Heart left ventricle (tissue), 16 donors: ENCODE data around the gene KIRREL1. TPM values are rescaled to one million over a fixed set of nuclear protein-coding genes. Genes with fewer than 3 reads are reported as not detected.
A peak's percentile ranks its signal among the peaks of the same experiment; 100 is the strongest.

Experiments used
- ATAC-seq, 4 donors: fragments of 200-7000 bp; cut with Tn5 transposase; one replicate each; pipeline ENCODE4 v1.9.1; 2020 to 2022; ENCODE audit warnings: moderate library complexity in 4 of 4, mild to moderate bottlenecking in 3 of 4, moderate number of reproducible peaks in 1 of 4
- DNase-seq, 5 donors: peaks; one replicate each; pipeline ENCODE4 v3.0.0-alpha.2; 2020
- H3K27ac ChIP-seq, 12 donors: fragments of 200-600 bp; sonication (generic) in 4 of 12; one replicate each; pipeline versions ENCODE4 v1.5.0 to v1.8.0; 2016 to 2022; ENCODE audit warnings: mild to moderate bottlenecking in 2 of 12
- H3K27me3 ChIP-seq, 9 donors: fragments of 200-600 bp; sonication (generic) in 2 of 9; one replicate each; pipeline versions ENCODE4 v1.5.1 to v1.8.0; 2016 to 2022; ENCODE audit warnings: mild to moderate bottlenecking in 3 of 9
- H3K36me3 ChIP-seq, 9 donors: fragments of 200-600 bp; sonication (generic) in 2 of 9; one replicate each; pipeline versions ENCODE4 v1.5.0 to v1.8.0; 2018 to 2022; ENCODE audit warnings: mild to moderate bottlenecking in 2 of 9
- H3K4me1 ChIP-seq, 12 donors: fragments of 200-600 bp; sonication (generic) in 4 of 12; one replicate each; pipeline versions ENCODE4 v1.5.0 to v1.8.0; 2016 to 2022; ENCODE audit warnings: mild to moderate bottlenecking in 3 of 12
- H3K4me3 ChIP-seq, 12 donors: fragments of 200-600 bp; sonication (generic) in 4 of 12; one replicate each; pipeline versions ENCODE4 v1.5.0 to v1.8.0; 2017 to 2022; ENCODE audit warnings: mild to moderate bottlenecking in 9 of 12, moderate library complexity in 4 of 12
- H3K9me3 ChIP-seq, 12 donors: fragments of 200-600 bp; sonication (generic) in 4 of 12; one replicate each; pipeline versions ENCODE4 v1.5.0 to v1.8.0; 2016 to 2022; ENCODE audit warnings: mild to moderate bottlenecking in 1 of 12
- POLR2A ChIP-seq, 2 donors: fragments of 450-650 bp; IDR thresholded peaks; one replicate each; pipeline ENCODE4 v1.6.1; 2017; ENCODE audit warnings: antibody characterized with exemption in 2 of 2, mild to moderate bottlenecking in 2 of 2, moderate library complexity in 2 of 2
- WGBS, 4 donors: extraction: QIAGEN DNeasy Blood & Tissue Kit in 2 of 4; methylation state at CpG; one replicate each; pipeline versions ENCODE4 v1.1.5 to v1.1.7; 2013 to 2018; 5-methylcytosine and 5-hydroxymethylcytosine counted together
- intact Hi-C, 10 donors: fragments of 100-400 bp; cut with DNase I; formaldehyde crosslinking; loops; one replicate each; pipeline versions ENCODE4 v1.11.1 to v1.14.2; 2022
- polyA plus RNA-seq, 2 donors: library from polyadenylated mRNA; stranded (reverse); fragments of 200-250 nt; gene quantifications; one replicate each; pipeline ENCODE4 v1.2.3, GENCODE V29; 2013
- total RNA-seq, 9 donors: library from RNA; depleted of rRNA in 2 of 9; stranded (reverse); fragments of >200 nt in 2 of 9; fragmentation: NEBNext Ultra II Directional in 3 of 9; extraction: Animal tissue kit (Norgen Biotek cat#: 25700) in 3 of 9; gene quantifications; one replicate each; pipeline versions ENCODE4 v1.1.0 to v1.2.4, GENCODE V29; 2016 to 2023
- TF ChIP-seq, protein P1 (sequence below), 12 donors: fragments of 200-600 bp; sonication (generic) in 4 of 12; IDR thresholded peaks; one replicate each; pipeline versions ENCODE4 v1.5.0 to v1.8.0; 2018 to 2022; ENCODE audit warnings: antibody characterized with exemption in 12 of 12, mild to moderate bottlenecking in 5 of 12
- donor health status: ischemic (EF 13 %, LVEDD 7.1; RV severe dilation, severe dysfunction).
- donor health status: healthy with polysubstance abuse.
- donor health status: DM: no; HTN: yes; CAD: no.
- donor health status: DM: no; HTN: no; CAD: no.
- donor health status: ischemic (EF 25% LVEDD 6.9; RV normal size, moderate dysfunction).
- donor health status: ischemic (EF 25% LVEDD 5.7; RV mildly dilated, moderate dysfunction).
- donor health status: healthy.
- donor health status: DM: yes; HTN: yes; CAD: no.
- donor health status: ischemic (EF 35%, LVEDD 5.7; RV mildly dilated, moderate dysfunction).
- donor health status: nonischemic (EF 11% LVEDD 7.7; RV severe dilation, severe dysfunction).
- donor health status: DM: yes; HTN: yes; CAD: no.
- donor health status: PGD.
- donor health status: ischemic (EF 29% LVEDD 5.4; RV normal size, mild dysfunction).
- donor health status: nonischemic (EF 23%, LVEDD 6.1; RV moderate dilation, normal function).

The KIRREL1 gene
- total and polyA plus RNA-seq, 11 donors = 3.2 to 22.7 (median 8.2) TPM

DNA sequence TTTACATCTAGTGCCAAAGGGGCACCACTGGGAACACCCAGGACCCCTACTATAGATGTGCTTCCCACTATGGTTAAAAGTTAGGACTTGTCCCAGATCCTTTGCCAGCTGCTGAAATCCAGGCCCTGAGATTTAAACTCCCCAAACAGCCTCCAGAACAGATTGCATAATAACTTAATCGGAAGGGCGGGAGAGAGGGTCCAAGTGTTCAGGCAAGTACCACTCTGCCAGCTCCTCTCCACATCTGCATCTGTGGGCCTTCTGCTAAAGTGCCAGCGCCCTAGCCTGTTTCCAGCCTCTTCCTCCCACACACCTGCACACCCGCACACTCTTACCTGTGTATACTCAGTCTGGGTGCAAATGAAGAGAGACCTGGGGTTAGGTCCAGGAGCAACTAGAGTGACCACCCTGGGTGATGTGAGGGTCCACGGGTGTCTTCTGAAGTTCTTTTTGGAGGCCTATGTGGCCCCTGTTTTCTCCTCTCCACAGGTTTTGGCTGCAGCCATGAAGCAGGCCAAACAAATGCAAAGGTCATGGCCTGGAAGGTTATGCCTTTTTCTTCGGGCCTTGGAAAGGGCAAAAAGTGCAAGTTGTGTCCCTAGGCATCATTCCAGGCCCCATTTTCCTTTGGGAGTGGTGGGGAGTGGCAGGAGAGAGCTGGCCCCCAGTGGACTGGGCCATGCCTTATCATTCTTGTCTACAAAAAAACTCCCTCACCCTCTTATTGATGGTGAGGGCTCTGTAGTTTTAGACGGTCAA is 29.3 kb downstream of the KIRREL1 start:
- peak overlapping the region; percentile 9 to 91 (median 68) for H3K27ac ChIP-seq
- ATAC-seq (peak in 3 of 4 donors; percentile 21 to 50 (median 41)), DNase-seq (peak in 1 of 5 donors; percentile 49)
- H3K4me3 ChIP-seq = no peak overlapping the region
- H3K4me1 ChIP-seq = peaks cover 0 to 93% (median 77%) of the 10 kb centered on the region in 12 donors
- no peaks in the 10 kb centered on the region for H3K27me3 ChIP-seq
- no peaks in the 10 kb centered on the region for H3K9me3 ChIP-seq
- 52 to 62% (median 58%) methylated on average over 7 of the region's 7 CpGs for WGBS, 4 donors
- TF ChIP-seq, protein P1, sequence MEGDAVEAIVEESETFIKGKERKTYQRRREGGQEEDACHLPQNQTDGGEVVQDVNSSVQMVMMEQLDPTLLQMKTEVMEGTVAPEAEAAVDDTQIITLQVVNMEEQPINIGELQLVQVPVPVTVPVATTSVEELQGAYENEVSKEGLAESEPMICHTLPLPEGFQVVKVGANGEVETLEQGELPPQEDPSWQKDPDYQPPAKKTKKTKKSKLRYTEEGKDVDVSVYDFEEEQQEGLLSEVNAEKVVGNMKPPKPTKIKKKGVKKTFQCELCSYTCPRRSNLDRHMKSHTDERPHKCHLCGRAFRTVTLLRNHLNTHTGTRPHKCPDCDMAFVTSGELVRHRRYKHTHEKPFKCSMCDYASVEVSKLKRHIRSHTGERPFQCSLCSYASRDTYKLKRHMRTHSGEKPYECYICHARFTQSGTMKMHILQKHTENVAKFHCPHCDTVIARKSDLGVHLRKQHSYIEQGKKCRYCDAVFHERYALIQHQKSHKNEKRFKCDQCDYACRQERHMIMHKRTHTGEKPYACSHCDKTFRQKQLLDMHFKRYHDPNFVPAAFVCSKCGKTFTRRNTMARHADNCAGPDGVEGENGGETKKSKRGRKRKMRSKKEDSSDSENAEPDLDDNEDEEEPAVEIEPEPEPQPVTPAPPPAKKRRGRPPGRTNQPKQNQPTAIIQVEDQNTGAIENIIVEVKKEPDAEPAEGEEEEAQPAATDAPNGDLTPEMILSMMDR (IDR thresholded peaks at IDR 0.05) = no peak
- TF ChIP-seq POLR2A (IDR thresholded peaks at IDR 0.05) = no peak
- intact Hi-C loops = no loop called here
- no peaks in the 10 kb centered on the region for H3K36me3 ChIP-seq

DNA sequence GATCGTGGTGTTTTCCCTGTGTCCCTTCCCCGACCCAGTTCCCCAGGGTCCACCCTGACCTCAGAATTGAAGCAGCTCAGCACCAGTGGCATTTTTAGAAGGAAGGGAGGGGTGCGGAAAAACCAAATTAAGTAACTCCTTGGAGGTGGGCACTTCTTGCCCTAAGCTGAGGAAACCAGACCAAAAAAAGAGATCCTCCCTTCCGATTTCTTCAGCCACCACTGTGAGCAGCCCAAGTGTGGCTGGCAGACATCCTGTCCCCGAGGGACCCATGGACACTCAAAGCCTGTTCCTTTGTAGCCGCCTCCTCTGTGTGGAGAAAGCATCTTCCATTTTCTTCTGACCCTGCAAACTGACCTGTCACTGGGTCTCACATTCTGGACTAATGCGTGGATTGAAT is 31.3 kb downstream of the KIRREL1 start:
- ATAC-seq (peak in 3 of 4 donors; percentile 47 to 59 (median 49)), DNase-seq (peak in 3 of 5 donors; percentile 25 to 52 (median 44))
- Histone ChIP-seq H3K4me3 (no peak overlapping the region), H3K36me3 (peaks cover 0 to 7% (median 0%) of the 10 kb centered on the region in 9 donors), H3K9me3 (no peaks in the 10 kb centered on the region), H3K4me1 (peaks cover 0 to 75% (median 57%) of the 10 kb centered on the region in 12 donors), H3K27ac (peak overlapping the region in 10 of 12 donors; percentile 10 to 76 (median 60)), H3K27me3 (no peaks in the 10 kb centered on the region)
- 35 to 66% (median 50%) methylated on average over 7 of the region's 7 CpGs for WGBS, 4 donors
- intact Hi-C loops = loop anchor here in 1 of 10 donors (5.0 kb wide), 1 partner anchor 32 kb away; the partner anchor contains the start of gene KIRREL1
- TF ChIP-seq, protein P1 (IDR thresholded peaks at IDR 0.05) = no peak
- no peak for TF ChIP-seq POLR2A (IDR thresholded peaks at IDR 0.05)

DNA sequence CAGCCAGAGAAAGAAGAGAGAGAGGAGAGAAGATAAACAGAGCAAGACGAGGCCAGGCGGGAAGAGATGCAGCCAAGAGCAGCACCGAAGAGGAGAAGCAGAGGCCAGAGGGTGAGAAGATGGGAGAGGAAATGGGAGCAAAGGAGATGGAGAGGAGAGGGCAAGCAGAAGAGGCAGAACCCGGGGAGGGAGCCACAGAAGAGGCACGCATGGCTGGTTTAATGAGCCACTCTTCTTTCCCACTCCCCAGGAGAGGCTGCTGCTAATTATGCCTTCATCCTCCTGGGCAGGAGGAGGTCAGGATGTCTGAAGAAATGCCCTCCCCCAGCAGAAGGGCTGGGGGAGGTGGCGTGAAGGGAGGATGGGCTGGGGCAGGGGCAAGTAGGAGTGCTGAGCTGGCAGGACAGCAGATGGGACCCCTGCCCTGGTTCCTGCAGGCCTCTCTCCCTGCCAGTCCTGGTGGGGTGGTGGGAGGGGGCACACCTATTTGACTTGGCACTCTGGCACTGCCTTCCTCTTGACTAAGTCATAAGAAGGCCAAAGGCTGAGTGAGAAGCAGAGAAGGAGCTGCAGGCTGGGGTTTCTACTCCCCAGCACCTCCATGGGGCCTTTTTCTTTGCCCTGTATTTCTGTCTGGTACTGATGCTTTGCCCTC is 32.3 kb downstream of the KIRREL1 start:
- no peaks in the 10 kb centered on the region for H3K27me3 ChIP-seq
- intact Hi-C loops = loop anchor here in 1 of 10 donors (5.0 kb wide), 1 partner anchor 33 kb away; the partner anchor contains the start of gene KIRREL1
- peaks cover 0 to 10% (median 0%) of the 10 kb centered on the region in 9 donors for H3K36me3 ChIP-seq
- DNase-seq (no peak), ATAC-seq (peak in 1 of 4 donors; percentile 15)
- H3K27ac ChIP-seq = peak overlapping the region in 11 of 12 donors; percentile 20 to 76 (median 59)
- WGBS, 4 donors = 57 to 68% (median 64%) methylated on average over 6 of the region's 6 CpGs
- H3K4me1 ChIP-seq = peaks cover 0 to 65% (median 47%) of the 10 kb centered on the region in 12 donors
- H3K9me3 ChIP-seq = no peaks in the 10 kb centered on the region
- no peak overlapping the region for H3K4me3 ChIP-seq
- TF ChIP-seq, protein P1 (IDR thresholded peaks at IDR 0.05) = no peak
- no peak for TF ChIP-seq POLR2A (IDR thresholded peaks at IDR 0.05)

DNA sequence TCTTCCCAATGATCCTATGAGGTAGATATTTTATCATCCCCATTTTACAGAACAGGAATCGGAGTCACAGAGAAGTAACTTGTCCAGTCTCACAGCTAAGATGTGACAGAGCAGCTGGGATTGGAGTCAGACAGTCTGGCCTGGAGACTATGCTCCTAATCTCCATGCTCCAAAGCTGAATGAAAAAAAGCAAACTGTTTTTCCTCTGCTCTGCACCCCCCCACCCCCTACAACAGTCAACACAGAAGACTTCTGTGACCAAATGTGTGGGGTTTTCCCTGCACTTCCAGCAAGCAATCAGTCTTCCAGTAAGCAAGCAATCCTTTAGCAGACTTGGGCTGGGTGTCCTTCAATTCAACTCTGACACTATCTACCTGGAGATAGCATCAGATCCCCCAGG is 33.2 kb downstream of the KIRREL1 start:
- H3K36me3 ChIP-seq = peaks cover 0 to 17% (median 0%) of the 10 kb centered on the region in 9 donors
- no peaks in the 10 kb centered on the region for H3K27me3 ChIP-seq
- intact Hi-C loops = loop anchor here in 1 of 10 donors (5.0 kb wide), 1 partner anchor 34 kb away; the partner anchor contains the start of gene KIRREL1
- no peaks in the 10 kb centered on the region for H3K9me3 ChIP-seq
- ATAC-seq (no peak), DNase-seq (no peak)
- no peak for TF ChIP-seq POLR2A (IDR thresholded peaks at IDR 0.05)
- TF ChIP-seq, protein P1 (IDR thresholded peaks at IDR 0.05) = no peak
- peak overlapping the region in 2 of 12 donors; percentile 19 to 68 for H3K27ac ChIP-seq
- peaks cover 0 to 56% (median 39%) of the 10 kb centered on the region in 12 donors for H3K4me1 ChIP-seq
- 76 to 100% (median 87%) methylated on average over 1 of the region's 1 CpG for WGBS, 4 donors
- H3K4me3 ChIP-seq = no peak overlapping the region
